BLaER1 treated with 17β-estradiol and CSF1 and Interleukin-3, amounts not matched to agents 10 nM and 100 nM (cell line): Measurements from ENCODE around the gene CDAN1.

Experiments used
- H3K27ac ChIP-seq, 11 experiments: shearing (Covaris generic); formaldehyde crosslinking; 2 replicates each; pipeline ENCODE4 v1.8.1; 2022
- H3K27me3 ChIP-seq, 11 experiments: shearing (Covaris generic); formaldehyde crosslinking; 2 replicates each; pipeline ENCODE4 v1.8.1; 2022
- H3K36me3 ChIP-seq, 11 experiments: shearing (Covaris generic); formaldehyde crosslinking; 2 replicates each; pipeline ENCODE4 v1.8.1; 2022
- H3K4me1 ChIP-seq, 10 experiments: shearing (Covaris generic); formaldehyde crosslinking; 2 replicates each; pipeline ENCODE4 v1.8.1; 2022
- H3K4me2 ChIP-seq, 11 experiments: shearing (Covaris generic); formaldehyde crosslinking; 2 replicates each; pipeline ENCODE4 v1.8.1; 2022
- H3K4me3 ChIP-seq, 10 experiments: shearing (Covaris generic); formaldehyde crosslinking; 2 replicates each; pipeline ENCODE4 v1.8.1; 2022
- H3K9ac ChIP-seq, 11 experiments: shearing (Covaris generic); formaldehyde crosslinking; 2 replicates each; pipeline ENCODE4 v1.8.1; 2022
- H3K9me3 ChIP-seq, 11 experiments: shearing (Covaris generic); formaldehyde crosslinking; replicated peaks in 1 of 11; 2 replicates each; pipeline ENCODE4 v1.8.1; 2022
- H4K20me1 ChIP-seq, 11 experiments: shearing (Covaris generic); formaldehyde crosslinking; 2 replicates each; pipeline ENCODE4 v1.8.1; 2022
- Cebpa-rat ChIP-seq, 11 experiments: shearing (Covaris generic); IDR thresholded peaks; 2 replicates each; pipeline ENCODE4 v1.8.1; 2022

Gene CDAN1

DNA sequence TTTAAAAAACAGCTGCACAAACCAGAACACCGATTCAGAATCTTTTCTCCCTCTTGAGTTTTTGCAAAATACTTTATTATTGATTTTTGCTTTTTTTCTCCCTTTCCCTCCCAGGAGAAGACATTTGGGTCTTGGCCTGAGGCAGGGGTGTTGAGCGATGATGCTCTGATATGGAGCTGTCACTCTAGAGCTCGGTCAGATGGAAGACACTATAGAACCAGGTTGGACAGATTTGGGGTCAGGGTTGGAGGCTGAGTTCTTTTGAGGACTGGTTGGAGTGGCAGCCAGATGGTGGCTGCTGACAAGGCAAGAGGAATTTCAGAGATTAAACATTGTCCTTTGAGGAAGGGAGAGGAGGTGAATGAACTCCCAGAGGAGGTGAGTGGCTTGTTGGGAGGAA lies 16.9 kb downstream of the CDAN1 start:
- peaks cover 0 to 15% (median 3%) of the 10 kb centered on the region in 11 experiments; a peak in 9 of 22 replicates for H4K20me1 ChIP-seq
- H3K9ac ChIP-seq: no peak overlapping the region
- H3K27me3 ChIP-seq: no peaks in the 10 kb centered on the region
- peaks cover 62 to 87% (median 75%) of the 10 kb centered on the region in 11 experiments for H3K36me3 ChIP-seq
- no peak overlapping the region for H3K4me3 ChIP-seq
- H3K27ac ChIP-seq: no peak overlapping the region
- TF ChIP-seq Cebpa-rat (IDR thresholded peaks at IDR 0.05): no peak
- no peaks in the 10 kb centered on the region for H3K9me3 ChIP-seq
- H3K4me1 ChIP-seq: peaks cover 0 to 21% (median 0%) of the 10 kb centered on the region in 10 experiments; a peak in 6 of 20 replicates
- no peak overlapping the region for H3K4me2 ChIP-seq

DNA sequence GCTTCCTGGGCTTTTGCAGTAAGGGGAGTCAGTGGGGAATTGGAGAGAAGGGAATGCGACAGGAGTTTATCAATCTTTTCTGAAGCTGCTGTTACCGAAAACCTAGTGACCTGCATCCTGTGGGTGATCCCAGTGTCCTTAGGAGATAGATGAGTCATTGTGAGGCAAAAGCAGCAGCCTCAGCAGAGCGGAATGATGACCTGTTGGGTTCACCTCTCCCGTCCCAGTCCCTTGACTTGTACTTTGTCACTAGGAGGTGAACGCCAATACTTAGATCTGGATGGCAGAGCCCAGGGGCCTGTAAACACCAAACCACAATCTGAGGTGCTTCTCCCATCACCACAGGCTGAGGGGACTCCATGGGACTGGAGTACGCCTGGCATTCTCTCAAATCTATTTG lies 17.9 kb downstream of the CDAN1 start:
- Histone ChIP-seq H3K4me1 (peaks cover 0 to 21% (median 0%) of the 10 kb centered on the region in 10 experiments; a peak in 6 of 20 replicates), H3K27me3 (no peaks in the 10 kb centered on the region), H3K36me3 (peaks cover 51 to 76% (median 65%) of the 10 kb centered on the region in 11 experiments), H3K4me2 (no peak overlapping the region), H3K4me3 (no peak overlapping the region), H3K9me3 (no peaks in the 10 kb centered on the region), H3K27ac (0 out of 22 replicates have a peak overlapping the region, but pooled peaks of 1 of the 11 experiments have one; percentile 9), H4K20me1 (peaks cover 0 to 12% (median 0%) of the 10 kb centered on the region in 11 experiments; a peak in 8 of 22 replicates), H3K9ac (no peak overlapping the region)
- no peak for TF ChIP-seq Cebpa-rat (IDR thresholded peaks at IDR 0.05)

GRCh38 chr15:42716626-42717025 lies 20.3 kb downstream of the CDAN1 start:
- H3K9me3 ChIP-seq: no peaks in the 10 kb centered on the region
- no peak overlapping the region for H3K4me2 ChIP-seq
- TF ChIP-seq Cebpa-rat (IDR thresholded peaks at IDR 0.05): no peak
- no peak overlapping the region for H3K27ac ChIP-seq
- H3K9ac ChIP-seq: no peak overlapping the region
- peaks cover 0 to 5% (median 0%) of the 10 kb centered on the region in 11 experiments; a peak in 3 of 22 replicates for H4K20me1 ChIP-seq
- H3K4me3 ChIP-seq: no peak overlapping the region
- peaks cover 0 to 14% (median 0%) of the 10 kb centered on the region in 10 experiments; a peak in 5 of 20 replicates for H3K4me1 ChIP-seq
- H3K27me3 ChIP-seq: no peaks in the 10 kb centered on the region
- peaks cover 28 to 52% (median 41%) of the 10 kb centered on the region in 11 experiments for H3K36me3 ChIP-seq

DNA sequence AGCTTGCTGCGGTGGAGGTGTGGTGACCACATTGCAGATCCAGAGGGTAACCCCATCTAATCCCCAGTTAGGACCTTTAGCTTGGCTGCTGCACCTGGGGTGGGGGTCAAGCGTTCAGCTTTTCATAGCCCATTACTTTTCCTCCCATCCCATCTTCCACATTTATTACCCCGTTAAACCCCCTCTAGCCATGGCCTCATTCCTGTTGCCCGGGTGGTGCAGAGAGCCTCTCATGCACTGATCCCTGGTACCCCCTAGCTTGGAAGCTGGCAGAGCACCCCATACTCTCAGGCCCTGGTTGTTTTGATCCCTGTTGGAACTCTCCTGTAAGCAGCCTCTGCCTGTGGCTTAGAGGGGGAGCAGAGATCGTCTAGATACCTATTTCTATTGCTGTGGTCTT lies 20.8 kb downstream of the CDAN1 start:
- no peak overlapping the region for H3K9ac ChIP-seq
- no peaks in the 10 kb centered on the region for H3K27me3 ChIP-seq
- no peak overlapping the region for H3K4me2 ChIP-seq
- TF ChIP-seq Cebpa-rat (IDR thresholded peaks at IDR 0.05): no peak
- peaks cover 27 to 51% (median 41%) of the 10 kb centered on the region in 11 experiments for H3K36me3 ChIP-seq
- peaks cover 0 to 5% (median 0%) of the 10 kb centered on the region in 11 experiments; a peak in 3 of 22 replicates for H4K20me1 ChIP-seq
- H3K4me3 ChIP-seq: no peak overlapping the region
- H3K27ac ChIP-seq: no peak overlapping the region
- no peaks in the 10 kb centered on the region for H3K9me3 ChIP-seq
- peaks cover 0 to 12% (median 0%) of the 10 kb centered on the region in 10 experiments; a peak in 4 of 20 replicates for H3K4me1 ChIP-seq

- Histone ChIP-seq H3K4me3 (no peak overlapping the region), H3K4me1 (no peaks in the 10 kb centered on the region), H3K9ac (no peak overlapping the region), H3K27ac (no peak overlapping the region), H3K4me2 (no peak overlapping the region), H3K36me3 (peaks cover 0 to 35% (median 8%) of the 10 kb centered on the region in 11 experiments; a peak in 13 of 22 replicates), H3K27me3 (no peaks in the 10 kb centered on the region), H4K20me1 (no peaks in the 10 kb centered on the region), H3K9me3 (no peaks in the 10 kb centered on the region)
- no peak for TF ChIP-seq Cebpa-rat (IDR thresholded peaks at IDR 0.05)
These were observed 24.3 kb downstream of the CDAN1 start for GRCh38 chr15:42712584-42712983.

DNA sequence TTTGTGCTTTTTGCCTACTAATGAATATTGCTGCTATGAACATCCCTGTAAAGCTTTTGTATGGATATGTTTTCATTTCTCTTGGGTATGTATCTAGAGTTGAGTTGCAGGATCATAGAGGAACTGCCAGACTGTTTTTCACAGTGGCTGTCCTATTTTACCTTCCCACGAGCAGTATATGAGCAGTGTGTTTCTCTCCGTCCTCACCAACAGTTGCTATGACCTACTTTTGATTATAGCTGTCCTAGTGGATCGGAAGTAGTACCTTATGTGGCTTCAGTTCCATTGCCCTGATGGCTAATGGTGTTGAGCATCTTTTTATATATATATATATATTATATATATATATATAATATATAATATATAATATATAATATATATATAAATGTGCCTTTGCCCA lies 25.2 kb downstream of the CDAN1 start:
- no peak overlapping the region for H3K27ac ChIP-seq
- H3K4me1 ChIP-seq: no peaks in the 10 kb centered on the region
- H3K4me2 ChIP-seq: no peak overlapping the region
- TF ChIP-seq Cebpa-rat (IDR thresholded peaks at IDR 0.05): no peak
- no peaks in the 10 kb centered on the region for H3K9me3 ChIP-seq
- H3K27me3 ChIP-seq: no peaks in the 10 kb centered on the region
- no peaks in the 10 kb centered on the region for H4K20me1 ChIP-seq
- no peak overlapping the region for H3K9ac ChIP-seq
- no peak overlapping the region for H3K4me3 ChIP-seq
- peaks cover 0 to 27% (median 2%) of the 10 kb centered on the region in 11 experiments; a peak in 11 of 22 replicates for H3K36me3 ChIP-seq

- Histone ChIP-seq H3K4me2 (no peak overlapping the region), H3K9ac (no peak overlapping the region), H3K4me3 (no peak overlapping the region), H4K20me1 (no peaks in the 10 kb centered on the region), H3K4me1 (no peaks in the 10 kb centered on the region), H3K27ac (no peak overlapping the region), H3K9me3 (no peaks in the 10 kb centered on the region), H3K36me3 (peaks cover 0 to 26% (median 3%) of the 10 kb centered on the region in 11 experiments; a peak in 10 of 22 replicates), H3K27me3 (no peaks in the 10 kb centered on the region)
- no peak for TF ChIP-seq Cebpa-rat (IDR thresholded peaks at IDR 0.05)
These were observed 26.3 kb downstream of the CDAN1 start for GRCh38 chr15:42710662-42711061.

DNA sequence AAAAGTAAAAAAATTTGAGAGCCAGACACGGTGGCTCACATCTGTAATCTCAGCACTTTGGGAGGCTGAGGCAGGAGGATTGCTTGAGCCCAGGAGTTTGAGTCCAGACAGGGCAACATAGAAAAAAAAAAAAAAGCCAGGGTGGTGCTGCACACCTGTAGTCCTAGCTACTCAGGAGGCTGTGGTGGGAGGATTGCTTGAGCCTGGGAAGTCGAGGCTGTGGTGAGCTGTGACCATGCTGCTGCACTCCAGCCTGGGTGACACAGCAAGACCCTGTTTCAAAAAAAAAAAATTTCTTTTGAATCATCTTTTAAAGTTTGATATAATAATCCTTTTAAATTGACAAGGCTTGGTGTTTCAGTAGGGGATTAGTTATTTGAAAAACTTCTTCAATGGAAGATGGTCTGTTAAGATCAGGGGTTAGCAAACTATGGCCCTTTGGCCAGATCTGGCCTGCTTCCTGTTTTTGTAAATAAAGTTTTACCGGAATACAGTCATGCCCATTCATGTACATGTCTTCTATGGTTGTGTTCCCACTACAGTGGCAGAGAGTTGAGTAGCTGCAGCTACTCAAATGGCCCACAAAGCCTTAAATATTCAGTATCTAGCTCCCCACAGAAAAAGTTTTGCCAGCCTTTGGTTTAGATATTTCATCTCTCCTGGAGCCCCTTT lies 28.9 kb downstream of the CDAN1 start:
- Histone ChIP-seq H3K27ac (no peak overlapping the region), H3K4me2 (no peak overlapping the region), H3K27me3 (no peaks in the 10 kb centered on the region), H3K9me3 (no peaks in the 10 kb centered on the region), H3K4me1 (no peaks in the 10 kb centered on the region), H4K20me1 (peaks cover 0 to 3% (median 0%) of the 10 kb centered on the region in 11 experiments; a peak in 1 of 22 replicates), H3K36me3 (peaks cover 0 to 36% (median 8%) of the 10 kb centered on the region in 11 experiments; a peak in 10 of 22 replicates), H3K4me3 (no peak overlapping the region), H3K9ac (no peak overlapping the region)
- no peak for TF ChIP-seq Cebpa-rat (IDR thresholded peaks at IDR 0.05)

- H3K4me3 ChIP-seq: no peak overlapping the region
- no peaks in the 10 kb centered on the region for H3K9me3 ChIP-seq
- H4K20me1 ChIP-seq: peaks cover 0 to 3% (median 0%) of the 10 kb centered on the region in 11 experiments; a peak in 1 of 22 replicates
- H3K9ac ChIP-seq: no peak overlapping the region
- no peaks in the 10 kb centered on the region for H3K27me3 ChIP-seq
- H3K4me2 ChIP-seq: no peak overlapping the region
- no peaks in the 10 kb centered on the region for H3K4me1 ChIP-seq
- no peak for TF ChIP-seq Cebpa-rat (IDR thresholded peaks at IDR 0.05)
- H3K36me3 ChIP-seq: peaks cover 0 to 41% (median 8%) of the 10 kb centered on the region in 11 experiments; a peak in 10 of 22 replicates
- no peak overlapping the region for H3K27ac ChIP-seq
These were observed 29.9 kb downstream of the CDAN1 start for GRCh38 chr15:42707068-42707467.
